WTC11 (cell line): Measurements from ENCODE around the gene RIPPLY3. TPM values are rescaled to one million over a fixed set of nuclear protein-coding genes. Genes with fewer than 3 reads are reported as not detected.

Experiments
- ATAC-seq: fragments of 200-7000 bp; cut with Tn5 transposase; 2 replicates; pipeline ENCODE4 v1.10.0; 2021; ENCODE audit warnings: mild to moderate bottlenecking, moderate library complexity
- CTCF ChIA-PET: fragments of 300-600 bp; sonication (Branson Sonifier 250); formaldehyde crosslinking; loops from one replicate; lab custom pipeline; 2021; ENCODE audit warnings: antibody characterized with exemption; lab: Charles Lee
- POLR2A ChIA-PET: fragments of 350-600 bp; sonication (Branson Sonifier 250); formaldehyde crosslinking; loops from one replicate; lab custom pipeline; 2021; ENCODE audit warnings: antibody characterized with exemption; lab: Charles Lee
- DNase-seq: peaks from one replicate; pipeline ENCODE4 v3.0.0; 2021; ENCODE audit warnings: low spot score
- H3K27ac Mint-ChIP-seq: 2 replicates; pipeline ENCODE4 v1.8.0; 2021; ENCODE audit warnings: mixed read lengths
- H3K27me3 Mint-ChIP-seq: 2 replicates; pipeline ENCODE4 v1.8.0; 2021; ENCODE audit warnings: low read depth, mild to moderate bottlenecking, moderate library complexity, mixed read lengths
- H3K36me3 Mint-ChIP-seq: 2 replicates; pipeline ENCODE4 v1.8.0; 2021; ENCODE audit warnings: mixed read lengths
- H3K4me1 Mint-ChIP-seq: 2 replicates; pipeline ENCODE4 v1.8.0; 2022; ENCODE audit warnings: mixed read lengths
- H3K4me3 Mint-ChIP-seq: 2 replicates; pipeline ENCODE4 v1.8.0; 2021; ENCODE audit warnings: mild to moderate bottlenecking, moderate library complexity, mixed read lengths
- H3K9me3 Mint-ChIP-seq: 2 replicates; pipeline ENCODE4 v1.8.0; 2021; ENCODE audit warnings: mixed read lengths
- ELF4 ChIP-seq: sonication (generic); formaldehyde crosslinking; IDR thresholded peaks from 2 replicates; pipeline ENCODE4 v1.8.1; 2022; ENCODE audit warnings: low read depth, mild to moderate bottlenecking, moderate library complexity, missing genetic modification reagents
- EMX1 ChIP-seq: fragments of 250-450 bp; sonication (Bioruptor Pico); IDR thresholded peaks from 2 replicates; pipeline ENCODE4 v1.8.0; 2021; ENCODE audit warnings: mild to moderate bottlenecking
- ETV6 ChIP-seq: sonication (generic); formaldehyde crosslinking; IDR thresholded peaks from 2 replicates; pipeline ENCODE4 v1.8.1; 2022; ENCODE audit warnings: mild to moderate bottlenecking, missing genetic modification reagents
- HMGA2 ChIP-seq: fragments of 250-450 bp; sonication (Bioruptor Pico); IDR thresholded peaks from 2 replicates; pipeline ENCODE4 v1.4.0; 2021; ENCODE audit warnings: mild to moderate bottlenecking, moderate library complexity
- JUN ChIP-seq: sonication (generic); formaldehyde crosslinking; IDR thresholded peaks from 2 replicates; pipeline ENCODE4 v1.8.0; 2023; ENCODE audit warnings: mild to moderate bottlenecking, missing genetic modification reagents
- NFATC4 ChIP-seq: fragments of 250-450 bp; sonication (Bioruptor Pico); IDR thresholded peaks from 2 replicates; pipeline ENCODE4 v1.9.0; 2021; ENCODE audit warnings: mild to moderate bottlenecking
- NFE2L1 ChIP-seq: sonication (generic); formaldehyde crosslinking; IDR thresholded peaks from 2 replicates; pipeline ENCODE4 v1.8.1; 2023; ENCODE audit warnings: missing genetic modification reagents
- NR3C1 ChIP-seq: sonication (generic); formaldehyde crosslinking; conservative IDR thresholded peaks from 2 replicates; pipeline ENCODE4 v1.8.1; 2023; ENCODE audit warnings: low read depth, mild to moderate bottlenecking, missing genetic modification reagents
- SMAD3 ChIP-seq: sonication (generic); formaldehyde crosslinking; IDR thresholded peaks from 2 replicates; pipeline ENCODE4 v1.8.0; 2022; ENCODE audit warnings: missing genetic modification reagents, mild to moderate bottlenecking, borderline replicate concordance
- SP1 ChIP-seq: sonication (generic); formaldehyde crosslinking; conservative IDR thresholded peaks from 2 replicates; pipeline ENCODE4 v1.8.1; 2022; ENCODE audit warnings: missing genetic modification reagents
- TCF7 ChIP-seq: sonication (generic); formaldehyde crosslinking; IDR thresholded peaks from 2 replicates; pipeline ENCODE4 v1.8.0; 2022; ENCODE audit warnings: mild to moderate bottlenecking, low read depth, missing genetic modification reagents, moderate library complexity
- ZBTB21 ChIP-seq: sonication (generic); formaldehyde crosslinking; IDR thresholded peaks from 2 replicates; pipeline ENCODE4 v1.8.1; 2023; ENCODE audit warnings: mild to moderate bottlenecking, missing genetic modification reagents, borderline replicate concordance
- ZNF121 ChIP-seq: sonication (generic); formaldehyde crosslinking; IDR thresholded peaks from 2 replicates; pipeline ENCODE4 v1.8.0; 2023; ENCODE audit warnings: missing genetic modification reagents
- ZNF317 ChIP-seq: sonication (generic); formaldehyde crosslinking; IDR thresholded peaks from 2 replicates; pipeline ENCODE4 v1.8.1; 2023; ENCODE audit warnings: low read depth, mild to moderate bottlenecking, moderate library complexity, missing genetic modification reagents, borderline replicate concordance
- total RNA-seq: library from RNA; stranded (reverse); gene quantifications from 3 replicates; pipeline ENCODE4 v1.2.3, GENCODE V29; 2021
- TF ChIP-seq, protein P1 (sequence below): sonication (generic); formaldehyde crosslinking; IDR thresholded peaks from 2 replicates; pipeline ENCODE4 v1.8.1; 2023; ENCODE audit warnings: mild to moderate bottlenecking, missing genetic modification reagents, borderline replicate concordance
- TF ChIP-seq, protein P2 (sequence below): sonication (generic); formaldehyde crosslinking; IDR thresholded peaks from 2 replicates; pipeline ENCODE4 v1.8.0; 2023; ENCODE audit warnings: missing genetic modification reagents, mild to moderate bottlenecking, borderline replicate concordance
- TF ChIP-seq, protein P3 (sequence below): fragments of 200-600 bp; IDR thresholded peaks from 2 replicates; pipeline ENCODE4 v1.8.0; 2022; ENCODE audit warnings: antibody characterized with exemption
- TF ChIP-seq, protein P4 (sequence below): sonication (generic); formaldehyde crosslinking; conservative IDR thresholded peaks from 2 replicates; pipeline ENCODE4 v1.8.1; 2023; ENCODE audit warnings: mild to moderate bottlenecking, low read depth, missing genetic modification reagents, moderate library complexity
- TF ChIP-seq, protein P5 (sequence below): sonication (generic); formaldehyde crosslinking; IDR thresholded peaks from 2 replicates; pipeline ENCODE4 v1.8.0; 2022; ENCODE audit warnings: mild to moderate bottlenecking, missing genetic modification reagents
- TF ChIP-seq, protein P6 (sequence below): sonication (generic); formaldehyde crosslinking; IDR thresholded peaks from 2 replicates; pipeline ENCODE4 v1.8.0; 2022; ENCODE audit warnings: missing genetic modification reagents

The RIPPLY3 gene
- total RNA-seq, 1 experiment from 2014 or later, result 3.5 TPM

DNA sequence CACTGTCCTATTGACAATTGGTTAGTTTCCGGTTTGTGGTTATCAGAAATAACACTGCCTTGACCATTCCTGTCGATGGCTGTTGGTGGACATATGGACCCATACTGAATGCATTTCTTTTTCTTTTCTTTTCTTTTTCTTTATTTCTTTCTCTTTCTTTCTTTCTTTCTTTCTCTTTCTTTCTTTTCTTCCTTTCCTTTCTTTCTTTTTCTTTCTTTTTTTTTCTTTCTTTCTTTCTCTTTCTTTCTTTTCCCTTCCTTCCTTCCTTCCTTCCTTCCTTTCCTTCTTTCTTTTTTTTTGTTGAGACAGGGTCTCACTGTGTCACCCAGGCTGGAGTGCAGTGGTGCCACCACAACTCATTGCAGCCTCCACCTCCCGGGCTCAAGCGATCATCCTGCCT is 24.4 kb downstream of the RIPPLY3 start (continued):
- TF ChIP-seq, protein P1, sequence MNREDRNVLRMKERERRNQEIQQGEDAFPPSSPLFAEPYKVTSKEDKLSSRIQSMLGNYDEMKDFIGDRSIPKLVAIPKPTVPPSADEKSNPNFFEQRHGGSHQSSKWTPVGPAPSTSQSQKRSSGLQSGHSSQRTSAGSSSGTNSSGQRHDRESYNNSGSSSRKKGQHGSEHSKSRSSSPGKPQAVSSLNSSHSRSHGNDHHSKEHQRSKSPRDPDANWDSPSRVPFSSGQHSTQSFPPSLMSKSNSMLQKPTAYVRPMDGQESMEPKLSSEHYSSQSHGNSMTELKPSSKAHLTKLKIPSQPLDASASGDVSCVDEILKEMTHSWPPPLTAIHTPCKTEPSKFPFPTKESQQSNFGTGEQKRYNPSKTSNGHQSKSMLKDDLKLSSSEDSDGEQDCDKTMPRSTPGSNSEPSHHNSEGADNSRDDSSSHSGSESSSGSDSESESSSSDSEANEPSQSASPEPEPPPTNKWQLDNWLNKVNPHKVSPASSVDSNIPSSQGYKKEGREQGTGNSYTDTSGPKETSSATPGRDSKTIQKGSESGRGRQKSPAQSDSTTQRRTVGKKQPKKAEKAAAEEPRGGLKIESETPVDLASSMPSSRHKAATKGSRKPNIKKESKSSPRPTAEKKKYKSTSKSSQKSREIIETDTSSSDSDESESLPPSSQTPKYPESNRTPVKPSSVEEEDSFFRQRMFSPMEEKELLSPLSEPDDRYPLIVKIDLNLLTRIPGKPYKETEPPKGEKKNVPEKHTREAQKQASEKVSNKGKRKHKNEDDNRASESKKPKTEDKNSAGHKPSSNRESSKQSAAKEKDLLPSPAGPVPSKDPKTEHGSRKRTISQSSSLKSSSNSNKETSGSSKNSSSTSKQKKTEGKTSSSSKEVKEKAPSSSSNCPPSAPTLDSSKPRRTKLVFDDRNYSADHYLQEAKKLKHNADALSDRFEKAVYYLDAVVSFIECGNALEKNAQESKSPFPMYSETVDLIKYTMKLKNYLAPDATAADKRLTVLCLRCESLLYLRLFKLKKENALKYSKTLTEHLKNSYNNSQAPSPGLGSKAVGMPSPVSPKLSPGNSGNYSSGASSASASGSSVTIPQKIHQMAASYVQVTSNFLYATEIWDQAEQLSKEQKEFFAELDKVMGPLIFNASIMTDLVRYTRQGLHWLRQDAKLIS (CRISPR knock-in tag), result no peak
- TF ChIP-seq JUN (CRISPR knock-in tag), result no peak

DNA sequence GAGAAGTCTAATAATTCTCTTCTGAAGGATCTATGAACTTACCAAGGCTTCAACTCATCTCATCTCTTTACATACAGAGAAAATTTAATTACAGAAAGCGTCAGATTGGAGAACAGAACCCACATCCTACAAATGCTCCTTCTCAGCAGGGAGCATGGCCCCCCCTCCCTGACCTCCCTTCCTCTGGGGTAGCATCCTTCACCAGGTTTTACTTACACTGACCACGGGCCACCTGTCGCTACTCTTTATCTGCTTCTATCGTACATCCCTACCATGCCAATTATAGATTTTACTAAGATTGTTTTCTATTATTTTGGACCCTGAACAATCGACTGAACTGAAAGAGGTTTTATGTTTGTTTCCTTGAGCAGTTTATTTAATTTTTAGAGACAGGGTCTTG is 25.8 kb downstream of the RIPPLY3 start:
- DNase-seq (no peak), ATAC-seq (no peak)
- POLR2A ChIA-PET, result no interaction called here
- Mint-ChIP-seq H3K4me3 (no peak overlapping the region), H3K36me3 (no peaks in the 10 kb centered on the region), H3K9me3 (no peaks in the 10 kb centered on the region), H3K27ac (no peak overlapping the region), H3K27me3 (peaks cover 21% of the 10 kb centered on the region), H3K4me1 (0 out of 2 replicates have a peak, but pooled peaks cover 4% of the 10 kb centered on the region)
- CTCF ChIA-PET, result no interaction called here
- TF ChIP-seq NR3C1 (CRISPR knock-in tag) (no peak), NFATC4 (CRISPR knock-in tag) (no peak), ETV6 (CRISPR knock-in tag) (no peak), ZNF121 (CRISPR knock-in tag) (no peak), ELF4 (CRISPR knock-in tag) (no peak), TCF7 (CRISPR knock-in tag) (no peak), ZNF317 (CRISPR knock-in tag) (no peak), ZBTB21 (CRISPR knock-in tag) (no peak), SP1 (CRISPR knock-in tag) (no peak), SMAD3 (CRISPR knock-in tag) (no peak), NFE2L1 (no peak), HMGA2 (CRISPR knock-in tag) (no peak), EMX1 (CRISPR knock-in tag) (no peak)
- TF ChIP-seq, protein P2, sequence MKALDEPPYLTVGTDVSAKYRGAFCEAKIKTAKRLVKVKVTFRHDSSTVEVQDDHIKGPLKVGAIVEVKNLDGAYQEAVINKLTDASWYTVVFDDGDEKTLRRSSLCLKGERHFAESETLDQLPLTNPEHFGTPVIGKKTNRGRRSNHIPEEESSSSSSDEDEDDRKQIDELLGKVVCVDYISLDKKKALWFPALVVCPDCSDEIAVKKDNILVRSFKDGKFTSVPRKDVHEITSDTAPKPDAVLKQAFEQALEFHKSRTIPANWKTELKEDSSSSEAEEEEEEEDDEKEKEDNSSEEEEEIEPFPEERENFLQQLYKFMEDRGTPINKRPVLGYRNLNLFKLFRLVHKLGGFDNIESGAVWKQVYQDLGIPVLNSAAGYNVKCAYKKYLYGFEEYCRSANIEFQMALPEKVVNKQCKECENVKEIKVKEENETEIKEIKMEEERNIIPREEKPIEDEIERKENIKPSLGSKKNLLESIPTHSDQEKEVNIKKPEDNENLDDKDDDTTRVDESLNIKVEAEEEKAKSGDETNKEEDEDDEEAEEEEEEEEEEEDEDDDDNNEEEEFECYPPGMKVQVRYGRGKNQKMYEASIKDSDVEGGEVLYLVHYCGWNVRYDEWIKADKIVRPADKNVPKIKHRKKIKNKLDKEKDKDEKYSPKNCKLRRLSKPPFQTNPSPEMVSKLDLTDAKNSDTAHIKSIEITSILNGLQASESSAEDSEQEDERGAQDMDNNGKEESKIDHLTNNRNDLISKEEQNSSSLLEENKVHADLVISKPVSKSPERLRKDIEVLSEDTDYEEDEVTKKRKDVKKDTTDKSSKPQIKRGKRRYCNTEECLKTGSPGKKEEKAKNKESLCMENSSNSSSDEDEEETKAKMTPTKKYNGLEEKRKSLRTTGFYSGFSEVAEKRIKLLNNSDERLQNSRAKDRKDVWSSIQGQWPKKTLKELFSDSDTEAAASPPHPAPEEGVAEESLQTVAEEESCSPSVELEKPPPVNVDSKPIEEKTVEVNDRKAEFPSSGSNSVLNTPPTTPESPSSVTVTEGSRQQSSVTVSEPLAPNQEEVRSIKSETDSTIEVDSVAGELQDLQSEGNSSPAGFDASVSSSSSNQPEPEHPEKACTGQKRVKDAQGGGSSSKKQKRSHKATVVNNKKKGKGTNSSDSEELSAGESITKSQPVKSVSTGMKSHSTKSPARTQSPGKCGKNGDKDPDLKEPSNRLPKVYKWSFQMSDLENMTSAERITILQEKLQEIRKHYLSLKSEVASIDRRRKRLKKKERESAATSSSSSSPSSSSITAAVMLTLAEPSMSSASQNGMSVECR (CRISPR knock-in tag), result no peak
- TF ChIP-seq, protein P3, sequence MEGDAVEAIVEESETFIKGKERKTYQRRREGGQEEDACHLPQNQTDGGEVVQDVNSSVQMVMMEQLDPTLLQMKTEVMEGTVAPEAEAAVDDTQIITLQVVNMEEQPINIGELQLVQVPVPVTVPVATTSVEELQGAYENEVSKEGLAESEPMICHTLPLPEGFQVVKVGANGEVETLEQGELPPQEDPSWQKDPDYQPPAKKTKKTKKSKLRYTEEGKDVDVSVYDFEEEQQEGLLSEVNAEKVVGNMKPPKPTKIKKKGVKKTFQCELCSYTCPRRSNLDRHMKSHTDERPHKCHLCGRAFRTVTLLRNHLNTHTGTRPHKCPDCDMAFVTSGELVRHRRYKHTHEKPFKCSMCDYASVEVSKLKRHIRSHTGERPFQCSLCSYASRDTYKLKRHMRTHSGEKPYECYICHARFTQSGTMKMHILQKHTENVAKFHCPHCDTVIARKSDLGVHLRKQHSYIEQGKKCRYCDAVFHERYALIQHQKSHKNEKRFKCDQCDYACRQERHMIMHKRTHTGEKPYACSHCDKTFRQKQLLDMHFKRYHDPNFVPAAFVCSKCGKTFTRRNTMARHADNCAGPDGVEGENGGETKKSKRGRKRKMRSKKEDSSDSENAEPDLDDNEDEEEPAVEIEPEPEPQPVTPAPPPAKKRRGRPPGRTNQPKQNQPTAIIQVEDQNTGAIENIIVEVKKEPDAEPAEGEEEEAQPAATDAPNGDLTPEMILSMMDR, result no peak
- TF ChIP-seq, protein P4, sequence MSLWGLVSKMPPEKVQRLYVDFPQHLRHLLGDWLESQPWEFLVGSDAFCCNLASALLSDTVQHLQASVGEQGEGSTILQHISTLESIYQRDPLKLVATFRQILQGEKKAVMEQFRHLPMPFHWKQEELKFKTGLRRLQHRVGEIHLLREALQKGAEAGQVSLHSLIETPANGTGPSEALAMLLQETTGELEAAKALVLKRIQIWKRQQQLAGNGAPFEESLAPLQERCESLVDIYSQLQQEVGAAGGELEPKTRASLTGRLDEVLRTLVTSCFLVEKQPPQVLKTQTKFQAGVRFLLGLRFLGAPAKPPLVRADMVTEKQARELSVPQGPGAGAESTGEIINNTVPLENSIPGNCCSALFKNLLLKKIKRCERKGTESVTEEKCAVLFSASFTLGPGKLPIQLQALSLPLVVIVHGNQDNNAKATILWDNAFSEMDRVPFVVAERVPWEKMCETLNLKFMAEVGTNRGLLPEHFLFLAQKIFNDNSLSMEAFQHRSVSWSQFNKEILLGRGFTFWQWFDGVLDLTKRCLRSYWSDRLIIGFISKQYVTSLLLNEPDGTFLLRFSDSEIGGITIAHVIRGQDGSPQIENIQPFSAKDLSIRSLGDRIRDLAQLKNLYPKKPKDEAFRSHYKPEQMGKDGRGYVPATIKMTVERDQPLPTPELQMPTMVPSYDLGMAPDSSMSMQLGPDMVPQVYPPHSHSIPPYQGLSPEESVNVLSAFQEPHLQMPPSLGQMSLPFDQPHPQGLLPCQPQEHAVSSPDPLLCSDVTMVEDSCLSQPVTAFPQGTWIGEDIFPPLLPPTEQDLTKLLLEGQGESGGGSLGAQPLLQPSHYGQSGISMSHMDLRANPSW, result no peak
- TF ChIP-seq, protein P5, sequence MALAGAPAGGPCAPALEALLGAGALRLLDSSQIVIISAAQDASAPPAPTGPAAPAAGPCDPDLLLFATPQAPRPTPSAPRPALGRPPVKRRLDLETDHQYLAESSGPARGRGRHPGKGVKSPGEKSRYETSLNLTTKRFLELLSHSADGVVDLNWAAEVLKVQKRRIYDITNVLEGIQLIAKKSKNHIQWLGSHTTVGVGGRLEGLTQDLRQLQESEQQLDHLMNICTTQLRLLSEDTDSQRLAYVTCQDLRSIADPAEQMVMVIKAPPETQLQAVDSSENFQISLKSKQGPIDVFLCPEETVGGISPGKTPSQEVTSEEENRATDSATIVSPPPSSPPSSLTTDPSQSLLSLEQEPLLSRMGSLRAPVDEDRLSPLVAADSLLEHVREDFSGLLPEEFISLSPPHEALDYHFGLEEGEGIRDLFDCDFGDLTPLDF (CRISPR knock-in tag), result no peak
- TF ChIP-seq, protein P6, sequence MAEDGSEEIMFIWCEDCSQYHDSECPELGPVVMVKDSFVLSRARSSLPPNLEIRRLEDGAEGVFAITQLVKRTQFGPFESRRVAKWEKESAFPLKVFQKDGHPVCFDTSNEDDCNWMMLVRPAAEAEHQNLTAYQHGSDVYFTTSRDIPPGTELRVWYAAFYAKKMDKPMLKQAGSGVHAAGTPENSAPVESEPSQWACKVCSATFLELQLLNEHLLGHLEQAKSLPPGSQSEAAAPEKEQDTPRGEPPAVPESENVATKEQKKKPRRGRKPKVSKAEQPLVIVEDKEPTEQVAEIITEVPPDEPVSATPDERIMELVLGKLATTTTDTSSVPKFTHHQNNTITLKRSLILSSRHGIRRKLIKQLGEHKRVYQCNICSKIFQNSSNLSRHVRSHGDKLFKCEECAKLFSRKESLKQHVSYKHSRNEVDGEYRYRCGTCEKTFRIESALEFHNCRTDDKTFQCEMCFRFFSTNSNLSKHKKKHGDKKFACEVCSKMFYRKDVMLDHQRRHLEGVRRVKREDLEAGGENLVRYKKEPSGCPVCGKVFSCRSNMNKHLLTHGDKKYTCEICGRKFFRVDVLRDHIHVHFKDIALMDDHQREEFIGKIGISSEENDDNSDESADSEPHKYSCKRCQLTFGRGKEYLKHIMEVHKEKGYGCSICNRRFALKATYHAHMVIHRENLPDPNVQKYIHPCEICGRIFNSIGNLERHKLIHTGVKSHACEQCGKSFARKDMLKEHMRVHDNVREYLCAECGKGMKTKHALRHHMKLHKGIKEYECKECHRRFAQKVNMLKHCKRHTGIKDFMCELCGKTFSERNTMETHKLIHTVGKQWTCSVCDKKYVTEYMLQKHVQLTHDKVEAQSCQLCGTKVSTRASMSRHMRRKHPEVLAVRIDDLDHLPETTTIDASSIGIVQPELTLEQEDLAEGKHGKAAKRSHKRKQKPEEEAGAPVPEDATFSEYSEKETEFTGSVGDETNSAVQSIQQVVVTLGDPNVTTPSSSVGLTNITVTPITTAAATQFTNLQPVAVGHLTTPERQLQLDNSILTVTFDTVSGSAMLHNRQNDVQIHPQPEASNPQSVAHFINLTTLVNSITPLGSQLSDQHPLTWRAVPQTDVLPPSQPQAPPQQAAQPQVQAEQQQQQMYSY (CRISPR knock-in tag), result no peak
- TF ChIP-seq, all 79 proteins: peak for 0
